CD14-positive monocyte (primary cell): ENCODE data around the gene ALDH9A1. TPM values are rescaled to one million over a fixed set of nuclear protein-coding genes. Genes with fewer than 3 reads are reported as not detected.
A peak's percentile ranks its signal among the peaks of the same experiment; 100 is the strongest.

Experiments used
- DNase-seq, 3 donors: peaks; one replicate each; pipeline ENCODE4 v3.0.0-alpha.2; 2011 to 2022
- H2AFZ ChIP-seq: 2 replicates; pipeline ENCODE4 v1.6.0; 2012; ENCODE audit warnings: mild to moderate bottlenecking, low read depth, low read length, inconsistent platforms; ENCODE audit not compliant: insufficient read depth, poor library complexity, severe bottlenecking
- H3K27ac ChIP-seq, 2 donors: 1 replicate in 1 of 2; 2 replicates in 1 of 2; pipeline ENCODE4 v1.5.1; 2012 to 2013; ENCODE audit warnings: low read length in 2 of 2, control low read depth in 1 of 2, inconsistent platforms in 1 of 2, low read depth in 1 of 2, mild to moderate bottlenecking in 1 of 2
- H3K27me3 ChIP-seq, 2 donors: one replicate each; pipeline versions ENCODE4 v1.6.0 to v1.6.1; 2011 to 2013; ENCODE audit warnings: low read length in 2 of 2; ENCODE audit not compliant: control insufficient read depth in 2 of 2, insufficient read depth in 2 of 2
- H3K36me3 ChIP-seq, 2 donors: replicated peaks in 1 of 2; 1 replicate in 1 of 2; 2 replicates in 1 of 2; pipeline versions ENCODE4 v1.5.1 to v1.6.1; 2012 to 2013; ENCODE audit warnings: low read length in 2 of 2, control low read depth in 1 of 2, inconsistent platforms in 1 of 2, mild to moderate bottlenecking in 1 of 2; ENCODE audit not compliant: insufficient read depth in 2 of 2, control insufficient read depth in 1 of 2
- H3K4me1 ChIP-seq, 2 donors: 1 replicate in 1 of 2; 2 replicates in 1 of 2; pipeline versions ENCODE4 v1.5.1 to v1.6.1; 2012 to 2013; ENCODE audit warnings: low read length in 2 of 2, control low read depth in 1 of 2, inconsistent platforms in 1 of 2, mild to moderate bottlenecking in 1 of 2, moderate library complexity in 1 of 2; ENCODE audit not compliant: insufficient read depth in 2 of 2, control insufficient read depth in 1 of 2
- H3K4me2 ChIP-seq: replicated peaks from 2 replicates; pipeline ENCODE3; 2012; ENCODE audit warnings: low read length, moderate library complexity, mild to moderate bottlenecking; ENCODE audit not compliant: poor library complexity, severe bottlenecking; ENCODE audit errors: extremely low read depth
- H3K4me3 ChIP-seq, 3 experiments: fragments of 200-600 bp in 1 of 3; sonication (generic) in 1 of 3; replicated peaks in 1 of 3; 1 replicate in 2 of 3; 2 replicates in 1 of 3; pipeline ENCODE4 v1.5.1; 2011 to 2013; ENCODE audit warnings: low read length in 3 of 3, mild to moderate bottlenecking in 3 of 3, control low read depth in 2 of 3, low read depth in 2 of 3, inconsistent platforms in 1 of 3, moderate library complexity in 1 of 3
- H3K79me2 ChIP-seq: 2 replicates; pipeline ENCODE4 v1.6.0; 2012; ENCODE audit warnings: mild to moderate bottlenecking, control low read depth, inconsistent platforms, low read length, moderate library complexity; ENCODE audit not compliant: insufficient read depth
- H3K9ac ChIP-seq: 2 replicates; pipeline ENCODE4 v1.6.0; 2017; ENCODE audit warnings: low read length, mild to moderate bottlenecking; ENCODE audit not compliant: insufficient read depth, poor library complexity, severe bottlenecking
- H3K9me3 ChIP-seq, 2 donors: replicated peaks in 1 of 2; 1 replicate in 1 of 2; 2 replicates in 1 of 2; pipeline versions ENCODE4 v1.5.1 to v1.6.1; 2012 to 2013; ENCODE audit warnings: low read length in 2 of 2, control low read depth in 1 of 2; ENCODE audit not compliant: control insufficient read depth in 1 of 2, insufficient read depth in 1 of 2
- H4K20me1 ChIP-seq: 2 replicates; pipeline ENCODE4 v1.6.0; 2012; ENCODE audit warnings: mild to moderate bottlenecking, low read length, control low read depth, moderate library complexity; ENCODE audit not compliant: insufficient read depth
- H3K27ac Mint-ChIP-seq, 7 donors: one replicate each; pipeline ENCODE4 v1.8.0; 2020; ENCODE audit warnings: mild to moderate bottlenecking in 7 of 7, mixed read lengths in 7 of 7, moderate library complexity in 6 of 7, inconsistent platforms in 2 of 7
- H3K27me3 Mint-ChIP-seq, 3 donors: one replicate each; pipeline ENCODE4 v1.8.0; 2021 to 2022; ENCODE audit warnings: low read depth in 3 of 3, mild to moderate bottlenecking in 3 of 3, mixed read lengths in 3 of 3, moderate library complexity in 3 of 3, inconsistent platforms in 1 of 3
- H3K36me3 Mint-ChIP-seq, 2 donors: one replicate each; pipeline ENCODE4 v1.8.0; 2020; ENCODE audit warnings: mixed read lengths in 2 of 2, inconsistent platforms in 1 of 2, mild to moderate bottlenecking in 1 of 2
- H3K4me1 Mint-ChIP-seq: one replicate; pipeline ENCODE4 v1.8.0; 2020; ENCODE audit warnings: mild to moderate bottlenecking, mixed read lengths
- H3K4me3 Mint-ChIP-seq, 2 donors: one replicate each; pipeline ENCODE4 v1.8.0; 2020; ENCODE audit warnings: mild to moderate bottlenecking in 2 of 2, mixed read lengths in 2 of 2, moderate library complexity in 1 of 2
- H3K9me3 Mint-ChIP-seq, 7 donors: one replicate each; pipeline ENCODE4 v1.8.0; 2020 to 2022; ENCODE audit warnings: mixed read lengths in 7 of 7, mild to moderate bottlenecking in 6 of 7, moderate library complexity in 6 of 7, inconsistent platforms in 2 of 7
- WGBS: methylation state at CpG from one replicate; pipeline ENCODE4 v1.1.5; 2013; ENCODE audit warnings: missing lambda C conversion rate; ENCODE audit not compliant: insufficient coverage; 5-methylcytosine and 5-hydroxymethylcytosine counted together
- intact Hi-C, 2 donors: fragments of 100-400 bp; cut with micrococcal nuclease; formaldehyde crosslinking; loops; one replicate each; pipeline versions ENCODE4 v1.15.0 to v1.15.1; 2023
- polyA plus RNA-seq, 3 donors: library from polyadenylated mRNA; depleted of rRNA in 1 of 3; unstranded in 2 of 3; stranded (reverse) in 1 of 3; fragments of 300-500 nt in 2 of 3; fragments of >200 nt in 1 of 3; fragmentation: Illumina TruSeq in 2 of 3; gene quantifications; 1 replicate in 2 of 3; 2 replicates in 1 of 3; pipeline ENCODE4 v1.2.3, GENCODE V29; 2012 to 2021
- TF ChIP-seq, protein P1 (sequence below): fragments of 200-600 bp; IDR thresholded peaks from one replicate; pipeline ENCODE4 v1.8.0; 2022; ENCODE audit warnings: antibody characterized with exemption, mild to moderate bottlenecking

Gene ALDH9A1
- polyA plus RNA-seq, 3 donors = 23.7 to 60.0 (median 57.7) TPM

- Mint-ChIP-seq H3K4me1 (no peaks in the 10 kb centered on the region), H3K4me3 (no peak overlapping the region), H3K9me3 (peaks cover 0 to 2% (median 0%) of the 10 kb centered on the region in 7 donors), H3K27ac (no peak overlapping the region), H3K27me3 (peaks cover 8 to 9% (median 9%) of the 10 kb centered on the region in 3 donors), H3K36me3 (no peaks in the 10 kb centered on the region)
- no peak overlapping the region for H3K4me2 ChIP-seq
- H2AFZ ChIP-seq = no peak overlapping the region
- H3K36me3 ChIP-seq = no peaks in the 10 kb centered on the region
- no peak for DNase-seq
- H3K4me3 ChIP-seq = no peak overlapping the region
- no peaks in the 10 kb centered on the region for H3K9me3 ChIP-seq
- WGBS = no CpG with 5 or more reads among the region's 1 CpG
- no peaks in the 10 kb centered on the region for H4K20me1 ChIP-seq
- no peak overlapping the region for H3K9ac ChIP-seq
- no peaks in the 10 kb centered on the region for H3K4me1 ChIP-seq
- TF ChIP-seq, protein P1, sequence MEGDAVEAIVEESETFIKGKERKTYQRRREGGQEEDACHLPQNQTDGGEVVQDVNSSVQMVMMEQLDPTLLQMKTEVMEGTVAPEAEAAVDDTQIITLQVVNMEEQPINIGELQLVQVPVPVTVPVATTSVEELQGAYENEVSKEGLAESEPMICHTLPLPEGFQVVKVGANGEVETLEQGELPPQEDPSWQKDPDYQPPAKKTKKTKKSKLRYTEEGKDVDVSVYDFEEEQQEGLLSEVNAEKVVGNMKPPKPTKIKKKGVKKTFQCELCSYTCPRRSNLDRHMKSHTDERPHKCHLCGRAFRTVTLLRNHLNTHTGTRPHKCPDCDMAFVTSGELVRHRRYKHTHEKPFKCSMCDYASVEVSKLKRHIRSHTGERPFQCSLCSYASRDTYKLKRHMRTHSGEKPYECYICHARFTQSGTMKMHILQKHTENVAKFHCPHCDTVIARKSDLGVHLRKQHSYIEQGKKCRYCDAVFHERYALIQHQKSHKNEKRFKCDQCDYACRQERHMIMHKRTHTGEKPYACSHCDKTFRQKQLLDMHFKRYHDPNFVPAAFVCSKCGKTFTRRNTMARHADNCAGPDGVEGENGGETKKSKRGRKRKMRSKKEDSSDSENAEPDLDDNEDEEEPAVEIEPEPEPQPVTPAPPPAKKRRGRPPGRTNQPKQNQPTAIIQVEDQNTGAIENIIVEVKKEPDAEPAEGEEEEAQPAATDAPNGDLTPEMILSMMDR = no peak
- intact Hi-C loops = no loop called here
- H3K79me2 ChIP-seq = no peaks in the 10 kb centered on the region
- peaks cover 2 to 4% of the 10 kb centered on the region in 2 donors for H3K27me3 ChIP-seq
- H3K27ac ChIP-seq = no peak overlapping the region
Measured at GRCh38 chr1:165619647-165620151, 78.7 kb downstream of the ALDH9A1 start.

DNA sequence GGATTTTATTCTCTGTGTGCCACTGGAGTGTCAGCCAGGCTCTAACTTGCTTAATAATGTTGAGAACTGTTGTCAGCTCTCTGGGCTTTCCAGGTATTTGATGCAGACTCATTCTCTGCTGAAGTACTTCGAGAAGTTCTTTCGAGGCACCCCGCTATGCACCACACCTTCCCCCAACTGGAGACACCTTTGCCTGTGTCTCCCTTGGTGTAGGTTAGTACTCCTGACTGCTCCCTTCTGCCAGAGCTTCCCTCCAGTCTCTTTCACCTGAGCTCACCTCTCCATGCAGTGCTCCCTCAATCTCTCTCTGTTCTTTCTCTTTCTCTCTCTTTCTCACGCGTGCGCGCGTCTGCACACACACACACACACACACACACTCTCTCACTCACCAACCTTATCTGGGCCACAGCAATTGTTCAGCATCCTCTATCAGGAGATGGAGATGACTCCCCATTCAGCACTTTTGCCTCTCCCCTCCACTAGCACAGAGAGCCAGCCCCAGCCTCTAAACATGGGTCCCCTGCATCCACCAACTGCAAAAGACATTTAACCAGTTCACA is 81.3 kb downstream of the ALDH9A1 start:
- no peaks in the 10 kb centered on the region for H3K79me2 ChIP-seq
- H3K4me3 Mint-ChIP-seq = peak overlapping the region in 1 of 2 donors; percentile 54
- no peaks in the 10 kb centered on the region for H3K36me3 ChIP-seq
- no peaks in the 10 kb centered on the region for H3K36me3 Mint-ChIP-seq
- H3K27me3 Mint-ChIP-seq = peaks cover 11 to 15% (median 13%) of the 10 kb centered on the region in 3 donors
- no peaks in the 10 kb centered on the region for H4K20me1 ChIP-seq
- 98% methylated on average over 5 of the region's 8 CpGs for WGBS
- intact Hi-C loops = no loop called here
- H3K4me2 ChIP-seq = no peak overlapping the region
- DNase-seq = no peak
- no peak overlapping the region for H3K27ac Mint-ChIP-seq
- H3K4me1 ChIP-seq = no peaks in the 10 kb centered on the region
- H3K4me1 Mint-ChIP-seq = no peaks in the 10 kb centered on the region
- peaks cover 0 to 10% (median 5%) of the 10 kb centered on the region in 7 donors for H3K9me3 Mint-ChIP-seq
- H3K27me3 ChIP-seq = peaks cover 4 to 7% of the 10 kb centered on the region in 2 donors
- no peak overlapping the region for H3K27ac ChIP-seq
- H3K9me3 ChIP-seq = peaks cover 0 to 3% of the 10 kb centered on the region in 2 donors
- H2AFZ ChIP-seq = no peak overlapping the region
- TF ChIP-seq, protein P1 = no peak
- no peak overlapping the region for H3K9ac ChIP-seq
- no peak overlapping the region for H3K4me3 ChIP-seq
